ENCODE data around the gene ADAMTSL5.
"Not testable (repeated sequence)": the region's sequence is repeated elsewhere in the genome, so short reads cannot be mapped to it uniquely, and the experiment has no call there.

The ADAMTSL5 gene

DNA sequence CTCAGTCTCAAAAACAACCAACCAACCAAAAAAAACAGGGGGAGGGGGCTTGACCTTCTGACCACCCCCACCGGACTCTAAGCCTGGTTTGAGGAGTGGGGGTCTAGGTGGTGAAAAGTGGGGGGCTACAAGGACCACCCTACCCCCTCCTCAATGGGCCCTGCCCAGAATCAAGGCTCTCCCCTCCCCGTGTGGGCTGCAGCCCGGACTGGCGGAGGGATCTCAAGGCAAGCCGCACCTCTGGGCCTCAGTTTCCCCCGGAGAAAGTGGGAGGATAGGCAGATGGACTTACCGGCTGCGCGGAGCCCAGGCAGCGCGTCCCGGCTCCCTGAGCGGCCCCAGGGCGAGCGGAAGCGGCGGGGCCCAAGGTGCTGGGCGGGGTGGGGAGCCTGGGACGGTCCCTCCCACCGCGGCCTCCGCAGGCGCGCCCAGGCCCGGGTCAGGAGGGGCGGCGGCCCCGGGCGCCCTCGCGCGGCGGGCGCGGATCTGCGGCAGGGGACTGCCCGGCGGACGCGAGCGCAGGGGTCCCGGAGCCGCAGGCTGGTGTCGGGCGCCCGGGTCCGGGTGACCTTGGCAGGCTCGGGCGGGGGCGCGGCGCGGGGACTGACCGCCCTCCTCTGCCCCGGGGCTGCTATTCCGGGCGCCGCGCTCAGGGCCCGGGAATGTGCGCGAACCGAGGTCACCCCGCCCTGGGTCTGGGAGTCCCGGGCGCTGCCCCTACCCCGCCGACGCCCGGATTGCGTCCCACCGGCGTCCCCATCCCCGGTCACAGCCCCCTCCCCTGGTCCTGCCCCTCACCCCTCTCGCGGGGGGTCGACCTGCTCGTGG, at the start of gene ADAMTSL5:
ADAMTSL5 (minus strand) TSS at position 349 of the 828 bp plus-strand sequence. CDS start 2,076 bp downstream, outside the sequence.
- DNase-seq, result peak in 1 of 2 donors; percentile 3

DNA sequence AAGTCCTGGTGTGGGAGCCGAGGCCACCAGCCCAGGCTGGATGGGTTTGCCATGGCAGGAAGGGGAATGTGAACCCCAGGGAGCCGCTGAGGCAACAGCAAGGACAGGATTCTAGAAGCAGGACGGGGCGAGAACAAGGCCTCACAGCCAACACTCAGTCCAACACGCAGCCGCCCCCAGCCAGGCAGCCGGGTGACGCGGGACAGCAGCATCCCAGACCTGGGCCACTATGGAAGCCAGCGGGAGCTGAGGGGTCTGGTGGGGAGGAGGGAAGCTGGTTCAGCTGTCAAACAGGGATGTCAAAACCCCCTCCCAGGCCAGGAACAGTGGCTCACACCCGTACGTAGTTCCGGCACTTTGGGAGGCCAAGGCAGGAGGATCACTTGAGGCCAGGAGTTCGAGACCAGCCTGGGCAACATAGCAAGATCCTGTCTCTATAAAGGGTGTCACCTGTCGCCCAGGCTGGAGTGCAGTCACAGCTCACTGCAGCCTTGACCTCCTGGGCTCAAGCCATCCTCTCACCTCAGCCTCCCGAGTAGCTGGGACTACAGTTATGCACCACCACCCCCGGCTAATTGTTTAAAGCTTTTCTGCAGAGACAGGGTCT, 48.5 kb upstream of the ADAMTSL5 start:
- no peak for DNase-seq

DNA sequence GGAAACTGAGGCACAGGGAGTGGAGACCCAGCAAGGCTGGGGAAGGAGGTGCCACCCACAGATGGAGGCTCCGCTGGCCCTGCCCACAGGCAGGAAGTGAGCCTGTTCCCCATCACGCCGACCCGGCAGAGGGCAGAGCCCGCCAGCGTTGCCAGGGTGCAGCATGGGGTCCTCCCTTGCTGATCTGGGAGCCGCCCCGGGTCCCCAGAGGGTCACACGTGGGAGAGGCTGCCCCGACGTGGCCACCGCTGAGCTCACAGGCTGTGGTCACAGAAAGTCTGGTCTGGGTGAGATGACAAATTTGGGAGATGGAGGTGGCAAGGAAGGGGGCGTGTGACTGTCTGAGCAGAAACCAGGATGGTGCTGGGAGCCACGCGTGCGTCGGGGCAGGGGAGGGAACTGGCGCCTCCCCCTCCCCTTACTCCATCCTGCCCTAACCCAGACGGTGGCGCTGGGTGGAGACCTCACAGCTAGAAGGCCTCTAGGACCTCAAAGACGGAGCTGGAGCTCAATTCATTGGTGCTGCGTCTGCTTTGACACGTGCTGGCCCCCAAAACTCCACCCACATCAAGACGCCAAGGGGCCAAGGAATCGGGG, 47.6 kb upstream of the ADAMTSL5 start:
- DNase-seq, result no peak

DNA sequence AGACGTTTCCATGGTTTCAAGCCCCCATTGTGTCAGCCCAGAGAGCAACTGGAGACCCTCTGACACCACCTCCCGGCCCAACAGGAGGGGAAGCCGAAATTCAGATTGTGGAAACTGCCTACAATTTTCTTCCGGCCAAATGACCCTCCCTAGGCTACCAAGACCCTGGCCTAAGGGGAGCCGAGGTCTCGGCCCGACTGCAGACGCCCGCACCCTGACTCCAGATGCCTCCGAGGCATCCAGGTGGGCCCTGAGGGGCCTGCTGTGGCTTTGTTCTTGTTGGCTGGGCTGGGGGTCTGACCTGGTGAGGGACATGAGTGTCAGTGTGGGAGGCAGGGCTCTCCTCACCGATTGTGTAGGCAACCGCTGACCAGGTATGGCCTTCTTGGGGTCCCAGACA, 45.7 kb upstream of the ADAMTSL5 start:
- DNase-seq, result no peak

DNA sequence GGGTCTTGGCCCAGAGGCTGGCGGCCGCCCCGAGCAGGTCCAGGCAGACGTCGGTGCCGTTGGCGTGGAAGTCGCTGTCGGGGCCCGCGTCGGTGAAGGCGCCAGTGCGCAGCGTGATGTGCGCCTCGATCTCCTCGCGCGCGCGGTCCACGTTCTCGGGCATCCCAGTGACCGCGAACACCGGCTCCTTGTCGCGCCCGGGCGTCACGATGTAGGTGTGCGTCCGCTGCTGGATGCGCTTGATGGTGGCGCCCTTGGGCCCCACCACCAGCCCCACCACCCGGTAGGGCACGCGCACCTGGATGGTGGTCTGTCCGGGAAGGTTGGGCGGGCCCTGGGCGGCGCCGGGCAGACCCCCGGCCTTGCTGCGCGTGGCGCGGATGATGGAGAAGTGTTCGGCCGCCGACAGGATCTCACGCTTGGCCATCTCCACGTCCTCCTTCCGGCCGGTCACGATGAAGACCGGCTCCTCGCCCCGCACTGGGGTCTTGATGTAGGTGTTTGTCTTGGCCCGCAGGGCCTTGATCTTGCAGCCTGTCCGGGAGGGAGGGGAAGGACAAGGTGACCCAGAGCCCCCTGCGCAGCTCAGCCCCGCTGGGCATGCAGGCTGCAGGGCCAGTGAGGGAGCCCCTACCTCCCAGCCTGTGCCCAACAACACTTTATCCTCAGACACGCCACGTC, 43.7 kb upstream of the ADAMTSL5 start:
- no peak for DNase-seq

- DNase-seq, result no peak
Observed at GRCh38 chr19:1555487-1556389, 42.9 kb upstream of the ADAMTSL5 start.

- no peak for DNase-seq
Observed at GRCh38 chr19:1554968-1555367, 42.1 kb upstream of the ADAMTSL5 start.

- no peak for DNase-seq
Observed at GRCh38 chr19:1553415-1553814, 40.6 kb upstream of the ADAMTSL5 start.

- DNase-seq, result no peak
Observed at GRCh38 chr19:1551068-1552040, 38.5 kb upstream of the ADAMTSL5 start.

- no peak for DNase-seq
Observed at GRCh38 chr19:1549332-1549945, 36.6 kb upstream of the ADAMTSL5 start.

DNA sequence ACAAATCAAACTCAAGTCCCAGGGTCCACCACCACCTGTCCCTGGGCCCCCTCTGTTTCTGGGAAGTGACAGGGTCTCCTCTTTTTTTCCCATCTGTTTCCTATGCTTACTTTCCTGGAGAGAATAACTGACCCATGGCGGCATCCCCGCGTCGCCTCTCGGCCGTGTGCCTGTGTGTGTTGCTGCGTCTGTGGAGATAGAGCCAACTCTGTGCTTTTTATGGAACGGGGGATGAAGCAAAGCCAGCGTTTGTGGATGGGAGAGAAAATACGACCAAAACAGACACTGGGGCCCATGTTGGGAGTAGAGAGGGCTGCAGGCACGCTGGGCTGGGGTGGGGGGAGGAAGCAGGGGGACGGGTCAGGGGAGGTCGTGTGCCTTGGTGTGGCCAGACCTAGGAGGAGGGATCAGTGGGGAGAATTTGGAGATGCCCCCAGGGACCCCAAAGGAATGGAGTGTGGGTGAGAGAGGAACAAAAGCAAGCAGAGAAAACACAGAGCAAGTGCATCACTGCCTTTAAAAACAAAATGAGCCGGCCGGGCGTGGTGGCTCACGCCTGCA, 27.6 kb upstream of the ADAMTSL5 start:
- no peak for DNase-seq

DNA sequence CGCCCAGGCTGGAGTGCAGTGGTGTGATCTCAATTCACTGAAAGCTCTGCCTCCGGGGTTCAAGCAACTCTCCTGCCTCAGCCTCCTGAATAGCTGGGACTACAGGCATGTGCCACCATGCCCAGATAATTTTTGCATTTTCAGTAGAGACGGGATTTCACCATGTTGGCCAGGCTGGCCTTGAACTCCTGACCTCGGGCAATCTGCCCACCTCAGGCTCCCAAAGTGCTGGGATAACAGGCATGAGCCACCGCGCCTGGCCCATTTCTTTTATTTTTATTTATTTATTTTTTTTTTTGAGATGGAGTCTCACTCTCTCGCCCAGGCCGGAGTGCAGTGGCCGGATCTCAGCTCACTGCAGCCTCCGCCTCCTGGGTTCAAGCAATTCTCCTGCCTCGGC, 26.9 kb upstream of the ADAMTSL5 start:
- not testable (repeated sequence) for DNase-seq

GRCh38 chr19:1538978-1539377, 26.2 kb upstream of the ADAMTSL5 start:
- no peak for DNase-seq

DNA sequence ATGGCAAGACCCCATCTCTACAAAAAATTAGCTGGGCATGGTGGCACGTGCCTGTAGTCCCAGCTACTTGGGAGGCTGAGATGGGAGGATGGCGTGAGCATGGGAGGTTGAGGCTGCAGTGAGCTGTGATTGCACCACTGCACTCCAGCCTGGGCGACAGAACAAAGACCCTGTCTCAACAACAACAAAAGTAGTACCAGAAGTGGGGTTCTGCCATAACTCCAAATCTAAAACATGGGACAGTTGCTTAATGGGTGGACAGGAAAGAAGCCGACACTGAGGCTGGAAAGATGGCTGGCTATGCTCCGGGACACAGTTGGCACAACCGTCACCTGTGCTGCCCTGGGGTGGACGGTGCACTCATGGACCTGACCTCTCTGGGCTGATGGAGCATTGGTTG, 22.9 kb upstream of the ADAMTSL5 start:
- DNase-seq, result not testable (repeated sequence)

GRCh38 chr19:1534972-1535371, 22.2 kb upstream of the ADAMTSL5 start:
- DNase-seq, result no peak

DNA sequence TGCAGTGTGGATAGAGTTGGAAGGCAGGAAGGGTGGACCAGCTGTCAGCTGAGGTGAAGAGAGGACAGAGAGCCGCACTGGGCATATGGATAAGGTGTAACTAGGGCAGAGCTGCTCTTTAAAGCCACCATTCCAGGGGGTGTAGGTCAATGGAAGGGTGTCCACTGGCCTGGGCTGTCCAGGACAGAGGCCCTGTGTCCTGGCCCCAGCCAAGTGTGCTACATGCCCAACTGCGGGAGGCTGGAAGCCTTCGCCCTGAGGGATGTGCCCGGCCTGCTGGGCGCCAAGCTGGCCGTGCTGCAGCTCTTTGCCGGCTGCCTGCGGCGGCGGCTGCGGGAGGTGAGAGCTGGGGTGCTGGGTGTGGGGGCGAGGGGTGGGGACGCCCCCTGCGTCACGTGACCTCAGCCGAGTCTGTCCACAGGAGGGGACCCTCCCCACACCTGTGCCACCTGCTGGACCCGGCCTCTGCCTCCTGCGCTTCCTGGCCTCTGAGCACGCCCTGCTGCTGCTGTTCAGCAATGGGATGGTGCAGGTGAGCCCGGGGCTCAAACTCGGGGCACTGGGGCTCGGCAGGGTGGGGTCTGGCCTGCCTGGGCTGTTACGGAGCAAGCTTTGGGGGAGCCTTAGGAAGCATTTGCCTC, 20.8 kb upstream of the ADAMTSL5 start:
- DNase-seq, result no peak

DNA sequence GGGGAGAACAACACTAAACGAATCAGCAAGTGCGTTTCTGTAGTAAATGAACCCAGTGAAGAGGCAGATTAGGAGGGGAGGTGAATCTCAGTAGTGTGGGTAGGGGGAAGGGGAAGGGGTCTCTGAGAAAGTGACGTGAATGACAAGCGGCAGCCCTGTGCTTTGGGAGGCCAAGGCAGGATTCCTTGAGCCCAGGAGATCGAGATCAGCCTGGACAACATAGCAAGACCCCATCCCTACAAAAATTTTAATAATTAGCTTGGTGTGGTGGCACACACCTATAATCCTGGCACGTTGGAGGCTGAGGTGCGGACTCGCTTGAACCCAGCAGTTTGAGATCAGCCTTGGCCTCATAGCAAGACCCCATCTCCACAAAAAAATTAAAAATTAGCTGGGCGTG, 19.2 kb upstream of the ADAMTSL5 start:
- no peak for DNase-seq

GRCh38 chr19:1531587-1531986, 18.8 kb upstream of the ADAMTSL5 start:
- DNase-seq, result no peak

DNA sequence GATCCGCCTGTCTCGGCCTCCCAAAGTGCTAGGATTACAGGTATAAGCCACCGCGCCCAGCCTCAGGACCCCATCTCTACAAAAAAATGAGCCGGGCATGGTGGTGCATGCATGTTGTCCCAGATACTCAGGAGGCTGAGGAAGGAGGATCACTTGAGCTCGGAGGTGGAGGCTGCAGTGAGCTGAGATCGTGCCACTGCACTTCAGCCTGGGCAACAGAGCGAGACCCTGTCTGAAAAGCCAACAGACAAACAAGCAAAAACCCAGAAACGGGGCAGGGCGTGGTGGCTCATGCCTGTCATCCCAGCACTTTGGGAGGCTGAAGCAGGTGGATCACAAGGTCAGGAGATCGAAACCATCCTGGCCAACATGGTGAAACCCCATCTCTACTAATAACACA, 18.0 kb upstream of the ADAMTSL5 start:
- not testable (repeated sequence) for DNase-seq

GRCh38 chr19:1529430-1529816, 16.6 kb upstream of the ADAMTSL5 start:
- DNase-seq, result no peak

Measured in bone marrow (tissue), 2 donors.